Activated CD8-positive, alpha-beta memory T cell treated with anti-CD3 and anti-CD28 coated beads for 24 hours (primary cell): ENCODE data around the gene PITPNM2.
"Not testable (repeated sequence)": the region's sequence is repeated elsewhere in the genome, so short reads cannot be mapped to it uniquely, and the experiment has no call there.

Source experiments
- DNase-seq: peaks from one replicate; pipeline ENCODE4 v3.0.0-alpha.2; 2020

PITPNM2 gene

GRCh38 chr12:123119808-123120207, 31.1 kb downstream of the PITPNM2 start:
- peak; percentile 68 for DNase-seq

GRCh38 chr12:123118497-123118896, 32.4 kb downstream of the PITPNM2 start:
- no peak for DNase-seq

- DNase-seq = no peak
These were observed 35.3 kb downstream of the PITPNM2 start for GRCh38 chr12:123115409-123116121.

- no peak for DNase-seq
These were observed 36.4 kb downstream of the PITPNM2 start for GRCh38 chr12:123114304-123115083.

GRCh38 chr12:123113026-123113425, 37.9 kb downstream of the PITPNM2 start:
- DNase-seq = no peak

- DNase-seq = no peak
These were observed 39.3 kb downstream of the PITPNM2 start for GRCh38 chr12:123111498-123112165.

GRCh38 chr12:123109319-123109772, 41.5 kb downstream of the PITPNM2 start:
- DNase-seq = no peak

GRCh38 chr12:123108682-123109066, 42.2 kb downstream of the PITPNM2 start:
- DNase-seq = no peak

- DNase-seq = no peak
These were observed 42.8 kb downstream of the PITPNM2 start for GRCh38 chr12:123107926-123108681.

GRCh38 chr12:123106640-123107359, 44.1 kb downstream of the PITPNM2 start:
- peak; percentile 82 for DNase-seq

- DNase-seq = no peak
These were observed 45.6 kb downstream of the PITPNM2 start for GRCh38 chr12:123105211-123105826.

GRCh38 chr12:123104809-123105208, 46.1 kb downstream of the PITPNM2 start:
- no peak for DNase-seq

- not testable (repeated sequence) for DNase-seq
These were observed 46.8 kb downstream of the PITPNM2 start for GRCh38 chr12:123104094-123104493.

GRCh38 chr12:123102781-123103503, 47.9 kb downstream of the PITPNM2 start:
- no peak for DNase-seq

- no peak for DNase-seq
These were observed 48.5 kb downstream of the PITPNM2 start for GRCh38 chr12:123102366-123102765.

- no peak for DNase-seq
These were observed 49.4 kb downstream of the PITPNM2 start for GRCh38 chr12:123101526-123101925.
